HFF-Myc (cell line): Measurements from ENCODE around the gene PTPRM.

ENCODE experiments used
- DNase-seq: peaks from one replicate; pipeline ENCODE4 v3.0.0-alpha.2; 2011; ENCODE audit warnings: low read depth; ENCODE audit errors: extremely low read depth
- H3K4me3 ChIP-seq: replicated peaks from 2 replicates; pipeline ENCODE4 v1.5.1; 2011; ENCODE audit warnings: low read depth, mild to moderate bottlenecking, control low read depth, low read length
- TF ChIP-seq, protein P1 (sequence below): IDR thresholded peaks from 2 replicates; pipeline ENCODE4 v1.5.1; 2012; ENCODE audit warnings: mild to moderate bottlenecking, low read depth, low read length, control low read depth; ENCODE audit errors: missing control alignments

The PTPRM gene

DNA sequence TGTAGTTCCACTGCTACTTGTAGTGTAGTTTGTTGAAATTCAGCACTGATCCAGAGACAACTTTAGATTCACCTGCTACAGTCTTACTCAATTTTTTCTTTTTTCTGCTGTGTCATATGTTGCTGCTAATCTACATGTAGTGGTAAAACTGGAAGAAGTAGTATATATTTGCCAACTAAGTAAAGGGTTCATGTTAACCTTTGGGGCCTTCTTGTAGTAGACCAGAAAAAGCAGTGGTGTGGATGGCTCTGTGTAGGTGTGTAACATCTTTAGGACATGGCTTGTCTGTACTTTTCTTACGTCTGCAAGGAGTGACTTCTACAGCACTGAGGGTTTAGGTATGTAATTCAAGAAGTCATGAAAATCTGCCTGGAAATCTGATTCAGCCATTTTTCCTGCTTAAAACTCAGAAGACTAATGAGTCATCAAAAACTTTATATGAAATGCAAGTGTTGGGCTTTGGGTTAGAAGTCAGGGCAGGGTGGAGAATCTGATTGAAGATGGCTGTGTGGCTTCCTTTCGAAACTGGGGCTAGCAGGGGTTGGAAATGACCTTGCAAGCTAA is 8.4 kb downstream of the PTPRM start:
- TF ChIP-seq, protein P1, sequence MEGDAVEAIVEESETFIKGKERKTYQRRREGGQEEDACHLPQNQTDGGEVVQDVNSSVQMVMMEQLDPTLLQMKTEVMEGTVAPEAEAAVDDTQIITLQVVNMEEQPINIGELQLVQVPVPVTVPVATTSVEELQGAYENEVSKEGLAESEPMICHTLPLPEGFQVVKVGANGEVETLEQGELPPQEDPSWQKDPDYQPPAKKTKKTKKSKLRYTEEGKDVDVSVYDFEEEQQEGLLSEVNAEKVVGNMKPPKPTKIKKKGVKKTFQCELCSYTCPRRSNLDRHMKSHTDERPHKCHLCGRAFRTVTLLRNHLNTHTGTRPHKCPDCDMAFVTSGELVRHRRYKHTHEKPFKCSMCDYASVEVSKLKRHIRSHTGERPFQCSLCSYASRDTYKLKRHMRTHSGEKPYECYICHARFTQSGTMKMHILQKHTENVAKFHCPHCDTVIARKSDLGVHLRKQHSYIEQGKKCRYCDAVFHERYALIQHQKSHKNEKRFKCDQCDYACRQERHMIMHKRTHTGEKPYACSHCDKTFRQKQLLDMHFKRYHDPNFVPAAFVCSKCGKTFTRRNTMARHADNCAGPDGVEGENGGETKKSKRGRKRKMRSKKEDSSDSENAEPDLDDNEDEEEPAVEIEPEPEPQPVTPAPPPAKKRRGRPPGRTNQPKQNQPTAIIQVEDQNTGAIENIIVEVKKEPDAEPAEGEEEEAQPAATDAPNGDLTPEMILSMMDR, result no peak
- no peak overlapping the region for H3K4me3 ChIP-seq
- DNase-seq, result no peak

DNA sequence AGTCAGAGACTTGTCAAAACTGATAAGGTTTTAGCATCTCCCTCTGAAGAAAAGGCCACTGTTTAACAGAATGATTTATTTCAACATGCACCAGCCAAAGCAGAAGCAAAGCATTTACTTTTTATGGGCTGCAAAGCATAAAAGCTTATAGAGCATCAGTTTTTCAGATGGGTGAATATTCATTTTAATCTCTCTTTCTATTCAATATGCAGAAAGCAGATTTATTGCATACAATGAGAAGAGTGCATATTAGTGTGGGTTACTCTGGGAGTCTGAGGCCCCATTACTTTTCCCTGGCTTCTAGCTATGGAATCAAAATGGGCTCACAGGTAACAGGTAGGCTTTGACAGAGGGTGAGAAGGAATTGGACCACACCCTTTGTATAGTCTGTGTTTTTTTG is 9.0 kb downstream of the PTPRM start:
- TF ChIP-seq, protein P1, result no peak
- no peak overlapping the region for H3K4me3 ChIP-seq
- DNase-seq, result no peak

DNA sequence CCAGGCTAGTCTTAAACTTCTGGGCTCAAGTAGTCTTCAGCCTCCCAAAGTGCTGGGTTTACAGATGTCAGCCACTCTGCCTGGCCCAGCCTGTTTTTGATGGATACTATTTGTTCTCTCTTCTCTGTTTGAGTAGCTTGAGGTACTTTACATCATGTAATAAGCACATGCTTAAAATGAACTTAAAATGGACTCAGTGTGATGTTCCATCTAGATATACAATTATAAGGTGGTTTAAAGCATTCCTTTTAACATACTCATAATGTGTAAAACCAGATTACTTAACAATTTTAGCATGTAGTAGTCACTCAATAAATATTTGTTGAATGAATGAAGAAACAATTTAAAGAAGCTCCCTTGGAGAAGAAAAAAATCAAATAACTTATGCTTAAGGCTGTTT is 9.6 kb downstream of the PTPRM start:
- DNase-seq, result no peak
- no peak overlapping the region for H3K4me3 ChIP-seq
- TF ChIP-seq, protein P1, result no peak

DNA sequence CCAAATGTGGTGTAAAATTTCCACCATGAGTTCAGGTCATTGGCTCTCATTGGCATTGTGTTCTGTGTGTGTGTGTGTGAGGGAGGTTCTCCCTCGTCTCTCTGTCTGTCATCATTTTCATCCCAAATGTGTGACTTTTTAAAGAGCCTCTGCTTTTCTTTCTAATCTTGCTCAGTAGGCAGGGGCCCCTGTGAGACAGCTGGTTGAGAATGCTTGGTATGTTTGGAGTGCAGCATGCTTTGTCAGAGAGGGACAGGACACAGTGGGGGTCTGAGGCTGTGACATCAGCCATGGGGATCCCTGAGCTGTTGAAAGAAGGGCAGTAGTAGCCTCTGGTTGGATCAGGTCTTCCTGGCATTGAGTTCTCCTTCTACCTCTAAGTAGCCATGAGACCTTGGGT is 10.6 kb downstream of the PTPRM start:
- no peak overlapping the region for H3K4me3 ChIP-seq
- no peak for DNase-seq
- TF ChIP-seq, protein P1, result no peak

DNA sequence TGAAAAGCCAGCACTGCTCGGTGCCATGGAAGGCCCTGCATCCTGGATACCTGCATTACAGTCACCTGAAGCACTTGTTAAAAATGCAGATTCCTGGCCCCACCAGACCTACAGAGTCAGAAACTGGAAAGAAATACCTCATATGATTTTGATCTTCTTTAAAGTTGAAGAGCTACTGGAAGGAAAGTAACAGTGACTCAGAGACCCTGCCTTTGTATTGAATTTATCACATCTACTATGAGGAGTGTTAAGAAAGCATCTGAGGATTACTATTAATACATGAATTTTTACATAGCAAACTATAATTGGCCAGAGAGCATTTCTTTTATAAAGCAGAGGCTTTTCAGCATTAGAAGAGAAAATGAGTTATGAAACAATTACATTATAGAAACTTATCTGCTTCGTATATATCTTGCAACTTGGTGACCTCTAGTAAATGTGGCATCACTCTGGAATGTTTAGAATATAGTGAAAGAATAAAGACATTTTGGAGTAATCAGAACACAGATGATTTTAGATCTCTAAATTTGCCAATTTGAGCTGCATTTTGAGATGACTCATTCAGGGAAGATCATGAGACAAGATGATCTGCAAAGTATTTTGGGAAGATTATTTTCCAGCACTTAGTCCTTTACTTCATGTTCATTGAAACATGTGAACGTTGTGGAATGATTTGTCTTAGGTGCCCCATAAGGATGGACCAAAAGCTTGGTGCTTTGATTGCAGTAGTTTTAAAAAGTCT is 12.2 kb downstream of the PTPRM start:
- no peak for DNase-seq
- H3K4me3 ChIP-seq, result no peak overlapping the region
- TF ChIP-seq, protein P1, result no peak

DNA sequence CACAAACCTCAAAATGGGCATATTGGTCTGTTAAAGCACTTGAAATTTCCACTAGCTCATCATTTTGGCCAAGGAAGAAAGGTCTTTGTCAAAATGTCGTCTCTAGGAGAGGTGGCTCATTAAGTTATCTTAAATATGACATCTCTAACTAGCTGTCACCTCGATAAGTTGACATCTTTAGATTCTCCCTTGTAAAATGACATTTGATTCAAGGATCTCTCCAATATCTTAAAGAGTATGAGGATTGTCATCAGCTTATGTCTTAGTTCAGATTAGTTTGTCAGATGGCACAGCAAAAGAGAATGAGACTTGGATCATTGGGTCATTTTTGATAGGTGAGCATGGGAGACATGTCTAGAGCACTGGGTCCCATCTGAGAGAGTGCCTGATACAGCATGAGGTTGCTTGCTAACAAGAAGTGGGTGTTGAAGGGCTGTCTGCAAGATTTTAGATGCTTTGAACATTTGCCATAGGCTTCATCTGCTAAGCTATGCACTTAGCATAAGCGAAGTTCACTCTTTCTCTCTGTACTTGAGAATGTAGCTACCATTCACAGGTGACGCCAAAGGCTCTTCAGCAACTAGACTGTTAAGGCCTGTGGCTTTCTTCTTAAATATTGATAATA is 12.9 kb downstream of the PTPRM start:
- no peak for DNase-seq
- H3K4me3 ChIP-seq, result no peak overlapping the region
- TF ChIP-seq, protein P1, result no peak
